ENCODE results near the gene DPH6.

DNA sequence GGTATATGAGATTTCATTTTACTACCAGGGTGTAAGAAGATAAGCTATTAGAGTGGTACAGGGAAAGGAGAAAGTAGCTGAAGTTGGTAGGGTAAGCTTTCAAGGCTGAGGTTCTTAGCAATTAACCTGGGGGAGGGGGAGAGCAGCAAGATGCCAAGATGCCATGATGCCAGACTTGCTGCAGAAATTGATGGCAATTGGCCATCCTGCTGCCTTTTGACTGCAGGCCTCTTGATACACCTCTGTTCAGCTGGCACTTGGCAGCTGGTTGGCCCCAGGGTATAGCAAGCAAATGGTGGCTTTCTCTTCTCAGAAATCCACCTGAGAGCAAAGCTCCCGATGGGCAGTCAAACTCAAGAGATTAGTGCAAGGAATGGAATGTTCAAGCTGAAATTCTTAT lies 21.4 kb upstream of the DPH6 start:
- TF ChIP-seq, protein P1, sequence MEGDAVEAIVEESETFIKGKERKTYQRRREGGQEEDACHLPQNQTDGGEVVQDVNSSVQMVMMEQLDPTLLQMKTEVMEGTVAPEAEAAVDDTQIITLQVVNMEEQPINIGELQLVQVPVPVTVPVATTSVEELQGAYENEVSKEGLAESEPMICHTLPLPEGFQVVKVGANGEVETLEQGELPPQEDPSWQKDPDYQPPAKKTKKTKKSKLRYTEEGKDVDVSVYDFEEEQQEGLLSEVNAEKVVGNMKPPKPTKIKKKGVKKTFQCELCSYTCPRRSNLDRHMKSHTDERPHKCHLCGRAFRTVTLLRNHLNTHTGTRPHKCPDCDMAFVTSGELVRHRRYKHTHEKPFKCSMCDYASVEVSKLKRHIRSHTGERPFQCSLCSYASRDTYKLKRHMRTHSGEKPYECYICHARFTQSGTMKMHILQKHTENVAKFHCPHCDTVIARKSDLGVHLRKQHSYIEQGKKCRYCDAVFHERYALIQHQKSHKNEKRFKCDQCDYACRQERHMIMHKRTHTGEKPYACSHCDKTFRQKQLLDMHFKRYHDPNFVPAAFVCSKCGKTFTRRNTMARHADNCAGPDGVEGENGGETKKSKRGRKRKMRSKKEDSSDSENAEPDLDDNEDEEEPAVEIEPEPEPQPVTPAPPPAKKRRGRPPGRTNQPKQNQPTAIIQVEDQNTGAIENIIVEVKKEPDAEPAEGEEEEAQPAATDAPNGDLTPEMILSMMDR (IDR thresholded peaks at IDR 0.05; ENCODE audit: low read depth, low read length, missing input control): no peak
- TF ChIP-seq, protein P2, sequence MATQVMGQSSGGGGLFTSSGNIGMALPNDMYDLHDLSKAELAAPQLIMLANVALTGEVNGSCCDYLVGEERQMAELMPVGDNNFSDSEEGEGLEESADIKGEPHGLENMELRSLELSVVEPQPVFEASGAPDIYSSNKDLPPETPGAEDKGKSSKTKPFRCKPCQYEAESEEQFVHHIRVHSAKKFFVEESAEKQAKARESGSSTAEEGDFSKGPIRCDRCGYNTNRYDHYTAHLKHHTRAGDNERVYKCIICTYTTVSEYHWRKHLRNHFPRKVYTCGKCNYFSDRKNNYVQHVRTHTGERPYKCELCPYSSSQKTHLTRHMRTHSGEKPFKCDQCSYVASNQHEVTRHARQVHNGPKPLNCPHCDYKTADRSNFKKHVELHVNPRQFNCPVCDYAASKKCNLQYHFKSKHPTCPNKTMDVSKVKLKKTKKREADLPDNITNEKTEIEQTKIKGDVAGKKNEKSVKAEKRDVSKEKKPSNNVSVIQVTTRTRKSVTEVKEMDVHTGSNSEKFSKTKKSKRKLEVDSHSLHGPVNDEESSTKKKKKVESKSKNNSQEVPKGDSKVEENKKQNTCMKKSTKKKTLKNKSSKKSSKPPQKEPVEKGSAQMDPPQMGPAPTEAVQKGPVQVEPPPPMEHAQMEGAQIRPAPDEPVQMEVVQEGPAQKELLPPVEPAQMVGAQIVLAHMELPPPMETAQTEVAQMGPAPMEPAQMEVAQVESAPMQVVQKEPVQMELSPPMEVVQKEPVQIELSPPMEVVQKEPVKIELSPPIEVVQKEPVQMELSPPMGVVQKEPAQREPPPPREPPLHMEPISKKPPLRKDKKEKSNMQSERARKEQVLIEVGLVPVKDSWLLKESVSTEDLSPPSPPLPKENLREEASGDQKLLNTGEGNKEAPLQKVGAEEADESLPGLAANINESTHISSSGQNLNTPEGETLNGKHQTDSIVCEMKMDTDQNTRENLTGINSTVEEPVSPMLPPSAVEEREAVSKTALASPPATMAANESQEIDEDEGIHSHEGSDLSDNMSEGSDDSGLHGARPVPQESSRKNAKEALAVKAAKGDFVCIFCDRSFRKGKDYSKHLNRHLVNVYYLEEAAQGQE (IDR thresholded peaks at IDR 0.05): no peak
- TF ChIP-seq TAF1 (conservative IDR thresholded peaks at IDR 0.05) (no peak), EGR1 (IDR thresholded peaks at IDR 0.05; ENCODE audit: low read depth in 2 of 2) (no peak), RXRA (IDR thresholded peaks at IDR 0.05) (no peak), JUND (IDR thresholded peaks at IDR 0.05) (no peak), RAD21 (IDR thresholded peaks at IDR 0.05) (no peak), YY1 (IDR thresholded peaks at IDR 0.05) (no peak)
- TF ChIP-seq, protein P3, sequence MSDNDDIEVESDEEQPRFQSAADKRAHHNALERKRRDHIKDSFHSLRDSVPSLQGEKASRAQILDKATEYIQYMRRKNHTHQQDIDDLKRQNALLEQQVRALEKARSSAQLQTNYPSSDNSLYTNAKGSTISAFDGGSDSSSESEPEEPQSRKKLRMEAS (IDR thresholded peaks at IDR 0.05): no peak
